Testis (tissue), 2 donors: ENCODE results near the gene ITGB1.

Source experiments
- CTCF ChIP-seq, 3 experiments: fragments of 450-650 bp in 2 of 3; fragments of 200-600 bp in 1 of 3; sonication (generic) in 1 of 3; IDR thresholded peaks; one replicate each; pipeline ENCODE4 v1.5.1; 2016 to 2019; ENCODE audit warnings: antibody characterized with exemption in 3 of 3, mild to moderate bottlenecking in 2 of 3, moderate library complexity in 1 of 3
- POLR2A ChIP-seq: fragments of 450-650 bp; IDR thresholded peaks from one replicate; pipeline ENCODE4 v1.6.1; 2017; ENCODE audit warnings: antibody characterized with exemption, mild to moderate bottlenecking, moderate library complexity

GRCh38 chr10:32931593-32931992 is 26.4 kb downstream of the ITGB1 start:
- TF ChIP-seq CTCF (IDR thresholded peaks at IDR 0.05) (no peak), POLR2A (no peak)
